Amniotic epithelial cell (primary cell): ENCODE results near the gene TMC3.
A peak's percentile ranks its signal among the peaks of the same experiment; 100 is the strongest.

Experiments
- DNase-seq: peaks from one replicate; pipeline ENCODE4 v3.0.0-alpha.2; 2010; ENCODE audit warnings: low read depth

The TMC3 gene

DNA sequence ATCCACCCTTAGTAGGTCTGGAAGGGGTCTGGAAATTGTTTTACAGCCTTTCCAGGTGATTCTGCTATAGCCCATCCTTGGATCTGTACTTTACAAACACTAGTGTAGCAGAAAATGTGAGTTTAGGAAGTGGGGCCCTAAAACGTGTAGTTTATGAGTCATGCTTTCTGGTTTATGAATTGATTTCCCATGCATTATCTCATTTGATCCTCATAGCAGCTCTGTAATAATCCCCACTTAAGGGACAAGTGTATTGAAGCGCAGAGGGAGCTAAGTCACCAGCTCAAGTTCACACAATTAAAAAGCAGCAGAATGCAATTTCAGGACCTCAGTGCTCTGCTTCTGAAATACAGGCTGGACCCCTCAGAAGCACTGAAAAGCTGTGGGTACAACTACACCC, 27.4 kb downstream of the TMC3 start:
- no peak for DNase-seq

DNA sequence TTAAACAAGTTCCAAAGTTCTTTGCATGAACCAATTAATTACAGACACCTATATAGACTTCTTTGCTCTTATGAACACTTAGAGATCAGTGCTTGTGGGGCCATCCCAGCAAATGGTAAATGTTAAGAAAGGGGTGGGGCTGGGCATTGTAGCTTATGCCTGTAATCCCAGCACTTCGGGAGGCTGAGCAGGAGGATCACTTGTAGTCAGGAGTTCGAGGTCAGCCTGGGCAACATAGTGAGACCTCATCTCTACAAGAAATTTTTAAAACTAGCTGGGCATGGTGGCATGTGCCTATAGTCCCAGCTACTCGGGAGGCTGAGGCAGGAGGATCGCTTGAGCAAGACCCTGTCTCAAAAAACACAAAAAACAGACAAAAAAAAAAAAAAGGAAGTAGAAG, 30.6 kb downstream of the TMC3 start:
- no peak for DNase-seq

DNA sequence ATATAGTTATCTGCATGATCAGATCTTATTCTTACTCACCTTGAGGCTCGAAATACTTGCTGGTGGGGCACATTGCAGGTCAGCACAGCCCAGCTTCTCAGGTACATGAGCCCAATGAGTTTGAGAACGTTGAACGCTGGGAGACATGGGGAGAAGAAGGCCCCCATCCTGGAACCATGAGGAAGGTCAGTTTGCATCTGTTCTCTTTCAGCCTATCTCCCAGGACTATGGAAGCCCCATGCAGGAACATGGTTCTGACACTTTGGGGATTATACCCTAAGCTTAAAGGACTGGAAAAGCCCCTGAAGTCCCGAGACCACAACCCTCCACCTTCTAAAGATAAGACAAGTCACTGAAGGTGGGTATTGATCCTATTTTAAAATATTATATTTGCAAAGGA, 32.7 kb downstream of the TMC3 start:
- no peak for DNase-seq

DNA sequence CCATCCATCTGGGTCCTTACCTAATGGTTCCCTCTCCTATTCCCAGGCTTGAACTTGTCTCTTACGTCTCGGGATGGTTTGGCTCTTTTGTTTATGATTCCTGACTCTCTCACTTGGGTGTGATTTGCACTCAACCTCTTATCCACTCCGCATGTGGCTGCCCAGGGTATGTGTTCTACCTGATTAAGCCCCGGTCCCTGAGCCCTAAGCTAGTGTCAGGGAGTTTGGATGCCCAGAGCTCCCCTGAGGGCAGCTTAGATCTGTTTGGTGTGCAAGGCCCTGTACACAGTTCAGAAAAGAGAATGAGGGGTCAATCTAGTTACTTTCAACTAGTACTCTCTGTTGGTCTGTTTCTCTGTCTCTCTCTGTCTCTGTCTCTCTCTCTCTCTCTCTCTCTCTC, 34.2 kb downstream of the TMC3 start:
- DNase-seq, result no peak

DNA sequence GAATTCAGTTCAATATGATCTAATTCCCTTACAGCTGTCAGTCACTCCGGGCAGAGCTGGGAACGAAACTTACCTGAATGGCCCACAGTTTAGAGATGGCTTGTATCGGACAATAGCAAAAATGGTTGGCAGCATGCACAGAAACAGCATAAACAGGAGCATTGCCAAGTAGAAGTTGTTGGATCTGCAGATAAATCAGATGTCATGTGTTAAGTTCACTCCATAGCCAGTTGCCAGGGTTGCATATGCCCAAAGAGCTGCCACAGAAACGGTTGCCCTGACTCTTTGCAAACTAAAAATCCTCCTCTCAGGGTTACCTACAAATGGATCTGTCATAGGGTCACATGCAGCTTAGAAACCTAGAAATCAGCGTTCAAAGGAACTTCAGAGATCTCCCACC, 34.7 kb downstream of the TMC3 start:
- no peak for DNase-seq

DNA sequence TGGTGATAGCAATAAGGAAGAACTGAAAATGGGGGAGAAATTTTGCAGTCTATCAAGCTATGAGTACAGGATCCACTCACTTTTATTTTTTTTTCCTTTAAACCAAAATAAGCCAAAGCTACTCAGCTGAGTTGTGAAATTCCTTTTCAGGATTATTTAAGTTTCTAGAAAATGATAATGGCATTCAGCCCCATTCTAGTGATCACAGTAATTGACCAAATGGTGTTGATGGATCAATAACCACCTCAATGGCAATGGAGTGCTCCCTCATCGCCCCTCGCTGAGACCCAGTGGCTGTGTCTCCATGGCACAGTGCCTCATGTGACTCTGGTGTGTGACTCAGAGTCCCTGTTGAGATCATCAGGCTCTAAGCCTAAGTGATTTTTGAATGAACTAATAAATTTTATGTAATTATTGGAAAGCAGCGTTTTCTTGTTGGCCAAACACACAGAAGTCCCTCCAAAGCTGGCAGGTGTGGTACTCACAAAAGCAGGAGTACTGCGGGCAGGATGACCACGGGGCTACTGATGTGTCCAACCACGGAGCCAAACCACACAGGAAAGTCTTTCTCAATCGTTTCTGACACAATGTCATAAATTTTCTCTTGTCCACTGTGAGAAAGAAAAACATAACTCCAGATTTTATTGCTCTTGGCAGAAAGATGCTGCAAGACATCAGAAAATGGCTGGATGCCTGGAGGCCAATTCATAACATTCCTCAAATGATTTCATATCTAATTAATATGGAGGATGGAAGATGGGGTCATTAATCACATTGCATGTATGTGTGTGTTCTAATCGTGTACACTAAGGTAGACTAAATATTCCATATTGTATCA, 35.6 kb downstream of the TMC3 start:
- DNase-seq, result peak; percentile 98

DNA sequence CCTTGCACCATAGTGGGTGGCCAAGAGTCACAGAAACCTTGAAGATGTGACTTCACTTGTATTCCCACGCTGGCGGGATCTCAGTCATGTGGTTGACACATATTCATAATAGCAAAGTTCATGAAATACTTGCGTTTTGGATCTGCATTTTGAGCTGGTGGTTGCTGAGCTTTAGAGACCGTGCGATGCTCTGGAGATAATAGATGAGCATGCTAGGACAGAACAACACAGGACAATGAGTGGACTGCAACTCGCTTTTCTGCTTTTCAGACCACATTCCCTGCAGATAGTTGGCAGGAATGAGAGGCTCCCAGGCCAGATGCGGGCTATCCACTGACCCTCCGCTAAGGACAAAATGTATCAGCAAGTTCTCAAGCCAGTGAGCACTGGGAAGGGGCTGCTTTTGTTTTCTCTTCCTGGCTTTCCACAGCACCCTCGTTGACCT, 36.3 kb downstream of the TMC3 start:
- DNase-seq, result no peak

DNA sequence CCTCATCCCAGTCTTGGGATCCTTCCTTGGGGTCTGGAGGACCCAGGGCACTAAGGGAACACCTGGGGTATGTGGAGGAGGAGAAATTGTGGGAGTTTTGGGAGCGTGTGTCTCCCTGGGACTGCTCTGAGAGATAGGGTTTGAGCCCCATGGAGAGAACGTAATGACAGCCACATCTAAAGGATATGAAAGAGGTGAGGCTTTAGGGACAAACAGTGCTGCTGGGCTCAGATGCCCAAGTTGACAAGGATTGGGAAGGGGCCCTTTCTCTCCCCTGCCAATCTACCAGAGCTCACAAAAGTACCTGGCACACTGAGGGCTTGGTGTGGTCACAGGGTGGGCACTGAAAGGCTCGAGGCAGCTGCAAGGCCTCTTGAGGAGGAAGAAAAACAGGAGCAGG, 36.8 kb downstream of the TMC3 start:
- no peak for DNase-seq

DNA sequence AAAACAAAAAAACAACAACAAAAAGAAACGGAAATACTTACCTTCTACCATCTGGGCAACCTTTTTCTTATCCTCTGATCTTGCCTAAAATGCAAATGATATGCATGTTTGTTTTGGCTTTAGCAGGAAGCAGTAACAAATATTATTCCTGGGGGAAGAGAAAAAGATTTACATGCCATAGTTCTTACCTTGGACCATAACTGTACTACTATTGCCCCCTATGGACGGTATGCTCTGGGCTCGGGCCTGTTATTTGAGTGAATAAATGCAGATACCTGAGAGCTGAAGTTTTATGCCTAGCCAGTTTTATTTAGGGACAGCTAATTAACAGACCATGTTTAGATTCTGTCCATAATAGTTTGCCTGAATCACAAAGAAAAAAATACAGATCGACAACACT, 37.4 kb downstream of the TMC3 start:
- DNase-seq, result peak; percentile 61

DNA sequence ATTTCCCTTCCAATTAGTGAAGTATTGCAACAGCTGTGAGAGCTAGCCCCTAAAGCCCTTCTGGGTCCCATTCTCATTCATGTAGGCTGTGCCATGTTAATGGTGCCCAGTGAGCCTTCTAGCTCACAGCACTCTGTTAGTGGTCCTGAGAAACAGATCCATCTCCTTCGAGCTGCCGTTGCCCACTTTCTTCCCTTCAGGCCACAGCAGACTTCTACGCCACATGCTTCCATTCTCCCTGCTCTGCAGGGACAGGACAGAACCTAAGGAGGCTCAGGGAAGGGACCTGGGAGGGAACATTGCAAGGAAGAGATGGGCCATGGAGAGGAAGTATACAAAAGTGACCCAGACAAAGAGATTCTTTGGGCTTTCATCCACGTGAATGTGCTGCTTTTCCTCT, 38.4 kb downstream of the TMC3 start:
- no peak for DNase-seq

DNA sequence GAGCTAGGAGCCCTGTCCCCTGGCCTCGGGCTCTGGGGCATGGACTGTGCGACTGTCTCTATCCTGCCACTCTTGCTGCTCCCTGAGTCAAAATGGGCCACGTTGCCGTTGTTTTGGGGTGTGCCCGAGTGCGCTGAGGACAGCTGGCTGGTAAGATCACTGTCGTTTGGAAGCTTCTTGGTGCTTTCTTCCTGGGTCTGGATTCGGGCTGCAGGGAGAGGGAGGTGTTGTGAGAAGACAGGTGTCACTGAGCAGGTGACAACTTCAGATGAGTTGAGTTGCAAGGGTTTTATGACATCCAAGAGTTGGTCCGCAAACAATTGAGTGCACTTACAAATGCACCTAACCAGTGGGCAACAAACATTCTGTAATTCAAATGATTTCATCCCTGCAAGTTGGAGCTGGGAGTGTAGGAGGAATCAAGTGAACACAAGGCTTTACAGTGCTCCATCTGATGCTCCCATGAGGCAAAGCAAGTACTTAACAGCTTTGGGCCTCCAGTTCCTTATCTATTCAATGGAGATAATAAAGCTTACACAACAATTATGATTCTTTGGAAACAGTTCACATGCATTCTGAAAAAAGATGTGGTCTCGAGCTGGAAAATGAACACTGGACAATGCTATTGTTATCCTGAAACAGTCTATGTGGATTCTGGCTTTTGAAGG, 39.1 kb downstream of the TMC3 start:
- DNase-seq, result peak; percentile 96

DNA sequence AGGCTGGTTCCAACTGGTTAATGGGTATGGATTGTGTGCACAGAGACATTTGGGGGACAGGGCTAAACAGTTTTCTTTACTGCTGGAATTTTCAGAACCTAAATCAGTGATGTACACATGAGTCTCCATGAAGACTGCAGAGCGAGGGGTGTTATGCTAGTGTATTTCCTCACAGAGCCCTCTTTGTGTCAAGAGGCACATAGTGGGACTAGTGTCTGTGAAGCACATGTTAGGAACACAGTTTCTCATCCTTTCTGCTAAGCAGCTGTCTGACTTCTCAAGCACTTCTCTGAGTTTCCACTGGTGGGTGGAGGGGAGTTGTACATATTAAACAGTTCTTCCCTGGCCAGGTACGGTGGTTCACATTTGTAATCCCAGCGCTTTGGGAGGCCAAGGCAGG, 40.6 kb downstream of the TMC3 start:
- DNase-seq, result no peak

DNA sequence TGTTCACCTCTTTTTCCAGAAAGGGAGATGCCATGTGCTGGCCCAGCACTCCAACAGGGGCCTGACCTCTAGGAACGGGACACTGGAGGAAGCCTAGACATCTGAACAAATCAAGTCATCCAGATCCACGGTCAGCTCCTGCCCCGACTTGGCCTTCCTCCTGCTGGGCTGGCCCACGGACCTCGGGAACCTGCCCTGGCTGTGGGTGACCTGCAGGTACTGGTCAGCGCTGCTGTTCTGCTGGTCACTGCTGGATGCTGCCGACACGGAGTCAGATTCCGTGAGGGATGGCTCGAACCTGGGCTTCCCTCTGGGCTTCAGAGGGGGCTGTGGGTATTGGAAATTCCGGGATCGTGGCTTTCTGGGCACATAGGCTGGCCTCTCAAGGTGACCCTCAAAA, 41.7 kb downstream of the TMC3 start:
- DNase-seq, result no peak

DNA sequence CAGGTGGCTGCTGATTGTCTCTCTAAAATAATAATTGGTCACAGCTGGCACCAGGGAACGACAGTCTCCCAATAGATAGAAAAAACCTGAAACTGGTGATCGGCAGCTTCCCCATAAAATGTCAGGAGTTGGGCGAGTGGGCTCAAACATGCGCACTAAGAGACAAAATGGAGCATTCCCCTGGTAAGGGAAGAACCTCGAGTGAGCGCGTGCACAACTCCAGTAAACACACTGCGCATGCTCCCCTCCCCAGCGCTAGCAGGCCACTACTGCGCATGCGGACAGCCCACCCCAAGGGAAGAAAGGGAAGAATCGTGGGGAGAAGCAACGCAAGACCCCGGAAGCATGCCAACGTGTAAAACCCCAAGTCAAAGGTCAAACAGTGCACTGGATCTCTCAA, 42.4 kb downstream of the TMC3 start:
- no peak for DNase-seq

DNA sequence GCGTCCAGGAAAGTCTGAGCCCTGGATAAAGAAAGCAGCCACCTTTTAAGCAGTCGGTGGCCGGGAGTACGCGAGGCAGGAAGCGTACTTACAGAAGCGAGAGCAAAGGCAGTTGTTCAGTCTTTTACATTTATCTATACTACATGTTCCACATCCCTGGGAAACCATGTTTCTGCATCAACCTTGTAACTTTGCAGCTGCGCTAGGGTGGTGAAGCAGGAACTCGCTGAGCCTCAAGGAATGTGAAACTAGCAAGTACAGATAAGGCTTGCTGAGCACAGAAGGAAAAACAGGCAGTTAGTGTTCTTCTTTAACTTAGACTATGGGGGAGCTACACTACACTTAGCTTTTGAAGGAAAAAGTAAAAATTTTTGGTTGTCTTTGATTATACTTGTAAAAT, 42.9 kb downstream of the TMC3 start:
- DNase-seq, result peak; percentile 88

DNA sequence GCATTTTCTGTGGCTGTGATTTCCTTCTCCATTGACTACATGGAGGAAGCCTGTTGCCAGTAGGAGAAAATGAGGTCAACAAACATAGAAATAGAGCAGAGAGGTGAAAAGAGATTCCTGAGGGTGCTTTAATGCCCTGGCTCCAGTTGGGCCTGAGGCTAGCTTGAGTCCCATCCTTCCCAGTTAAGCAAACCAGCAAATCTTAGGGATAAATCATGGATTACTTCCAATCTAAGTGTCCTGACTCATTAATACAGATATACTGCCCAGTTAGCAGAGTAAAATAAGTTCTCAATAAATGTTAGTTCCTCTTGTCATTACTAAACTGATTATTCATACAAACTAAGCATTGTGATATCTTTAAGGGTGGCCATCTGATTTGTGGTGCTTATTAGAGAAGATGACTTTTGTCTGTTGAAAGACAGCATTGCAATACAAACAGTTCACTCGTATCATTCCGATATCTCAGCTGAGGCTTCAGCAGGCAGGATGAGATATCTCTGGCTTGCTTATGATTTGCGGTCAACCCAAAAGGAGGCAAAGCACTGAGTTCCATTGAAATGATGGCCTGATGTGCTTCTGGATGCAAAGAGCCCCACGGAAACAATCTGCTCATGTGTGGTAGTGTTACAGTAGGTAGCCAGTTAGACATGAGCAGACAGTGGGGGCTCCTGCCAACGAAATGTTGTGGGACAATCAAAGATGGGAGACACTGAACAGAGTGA, 43.5 kb downstream of the TMC3 start:
- peak; percentile 88 for DNase-seq

DNA sequence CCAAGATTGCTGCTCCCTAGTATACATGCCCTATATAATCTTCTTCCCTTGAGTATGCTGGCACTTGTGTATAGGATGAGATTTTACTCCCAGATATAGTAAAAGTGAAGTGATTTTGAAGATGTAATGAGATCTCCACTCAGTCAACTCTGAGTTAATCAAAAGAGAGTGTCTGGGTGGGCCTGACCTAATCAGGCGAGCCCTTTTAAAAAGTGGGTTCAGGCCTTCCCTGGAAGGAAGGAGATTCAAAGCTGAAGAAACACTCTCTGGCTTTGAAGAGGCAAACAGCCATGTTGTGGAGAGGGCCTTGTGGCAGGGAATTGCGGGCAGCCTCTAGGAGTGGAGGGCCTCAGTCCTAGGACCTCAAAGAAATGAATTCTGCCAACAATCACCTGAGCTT, 44.6 kb downstream of the TMC3 start:
- no peak for DNase-seq

DNA sequence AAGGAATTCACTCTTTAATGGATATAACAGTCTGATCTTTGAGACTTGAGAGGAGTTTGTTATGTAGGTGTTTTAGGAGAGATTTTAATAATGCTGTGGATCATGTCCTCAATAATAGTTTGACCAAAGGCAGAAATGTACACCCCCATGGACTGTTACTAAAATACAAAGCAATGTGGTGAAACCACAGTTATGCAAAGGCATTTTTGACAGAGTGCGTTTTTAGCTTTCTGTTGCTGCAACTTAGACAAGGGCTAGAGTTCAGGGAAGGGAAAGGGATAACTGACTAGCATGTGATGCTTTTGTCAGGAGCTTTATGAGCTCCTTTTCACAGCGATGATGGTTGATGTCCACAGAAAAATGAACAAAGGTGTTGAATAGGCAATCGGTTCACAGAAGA, 46.5 kb downstream of the TMC3 start:
- DNase-seq, result peak; percentile 95

DNA sequence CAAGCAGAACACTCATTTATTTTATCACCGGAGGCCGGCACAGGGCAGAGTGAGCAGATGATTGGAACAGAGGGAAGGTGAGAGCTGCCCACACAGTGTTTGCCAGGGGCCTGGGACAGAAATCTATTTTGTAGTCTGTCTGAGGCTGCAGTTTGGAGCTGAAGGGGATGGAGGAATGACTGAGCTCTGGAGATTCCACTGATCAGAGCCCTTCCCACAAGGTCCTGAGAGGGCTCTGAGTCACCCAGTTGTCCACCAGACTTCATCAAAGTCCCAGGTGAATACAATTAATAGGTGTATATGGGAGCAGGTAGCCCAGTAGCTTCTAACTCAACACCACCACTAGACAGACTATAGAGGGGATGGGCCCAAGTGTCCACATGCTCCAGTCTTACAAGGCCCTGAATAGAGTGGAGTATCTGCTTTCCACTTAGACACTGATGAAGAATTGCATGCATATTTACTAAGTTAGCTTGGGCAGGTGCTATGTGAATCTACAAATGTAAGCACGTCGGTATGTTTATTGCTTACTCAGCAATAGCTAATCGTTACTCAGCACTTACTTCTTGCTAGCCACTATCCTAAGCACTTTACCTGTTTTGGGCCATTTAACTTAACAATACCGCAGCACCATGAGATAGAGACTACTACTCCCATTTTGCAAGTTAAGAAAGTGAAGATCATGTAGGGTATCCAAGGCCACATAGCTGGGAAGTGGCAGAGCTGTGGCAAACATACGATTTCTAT, 47.4 kb downstream of the TMC3 start:
- peak; percentile 16 for DNase-seq

DNA sequence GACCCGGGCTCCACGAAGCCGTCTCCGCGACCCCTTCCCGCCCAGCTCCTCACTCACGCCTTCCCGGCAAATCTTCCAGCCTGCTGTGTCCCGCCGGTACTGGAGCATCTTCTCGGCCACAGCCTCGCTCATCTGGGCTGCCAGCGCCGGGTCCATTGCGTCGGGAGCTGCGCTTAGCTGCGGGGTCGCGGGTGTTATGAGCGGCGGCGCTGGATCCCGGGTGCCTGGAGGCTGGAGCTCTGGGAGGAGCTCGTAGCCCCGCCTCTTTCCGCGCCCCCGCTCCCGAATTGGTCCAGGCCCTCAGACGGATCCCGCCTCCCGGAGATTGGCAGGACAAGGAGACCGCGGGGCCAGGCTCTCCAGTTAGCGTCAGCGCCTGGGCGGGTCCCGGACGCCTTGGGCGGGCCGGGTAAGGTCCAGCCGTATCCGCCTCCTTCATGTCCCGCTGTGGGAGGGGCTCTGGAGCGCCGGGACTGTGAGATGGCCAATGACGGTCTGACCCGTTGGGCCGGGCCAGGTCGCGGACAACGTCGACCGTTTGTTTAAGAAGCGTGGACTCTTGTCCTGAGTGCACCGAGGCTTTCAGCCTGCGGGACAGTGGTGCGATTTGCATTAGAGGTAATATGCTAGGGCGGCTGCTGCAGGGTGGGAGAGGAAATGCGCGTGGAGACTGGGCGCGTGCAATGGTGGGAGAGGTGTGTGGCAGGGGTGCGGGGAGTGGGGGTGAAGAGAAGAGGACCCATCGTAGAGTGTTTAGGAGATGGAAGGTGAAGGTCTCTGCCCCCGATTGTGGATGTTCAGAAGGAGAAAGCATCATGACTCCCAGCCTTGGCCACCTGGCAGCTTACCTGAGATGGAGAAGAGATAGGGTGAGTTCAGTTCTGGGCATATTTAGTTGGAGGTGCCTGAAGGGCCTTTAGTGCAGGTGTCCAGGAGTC, 49.8 kb downstream of the TMC3 start, which contains the start of gene STARD5:
STARD5 (minus strand) TSS at position 198 of the 938 bp plus-strand sequence; CDS start at position 156, 42 bp downstream.
- peak; percentile 93 for DNase-seq

DNA sequence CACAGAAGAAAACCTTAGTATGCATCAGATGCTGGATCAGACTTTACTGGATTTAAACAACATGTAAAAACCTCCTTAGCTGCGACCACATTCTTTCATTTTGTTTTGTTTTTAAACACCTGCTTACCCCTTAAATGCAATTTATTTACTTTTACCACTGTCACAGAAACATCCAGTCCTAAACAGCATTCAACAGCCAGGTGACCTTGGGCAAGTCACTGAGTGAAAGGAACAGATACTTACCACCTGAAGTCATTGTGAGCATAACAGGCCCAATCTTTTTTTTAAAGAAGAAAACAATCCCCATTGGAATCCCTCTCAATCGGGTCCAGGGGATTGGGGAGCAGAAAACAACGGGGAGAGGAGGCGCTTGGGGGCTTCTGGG, 50.5 kb downstream of the TMC3 start:
- no peak for DNase-seq
